Body of pancreas (tissue), 4 donors: ENCODE data around the gene IL4I1.

Experiments used
- CTCF ChIP-seq, 7 experiments: fragments of 450-650 bp in 4 of 7; fragments of 200-600 bp in 3 of 7; sonication (generic) in 3 of 7; IDR thresholded peaks; one replicate each; pipeline ENCODE4 v1.5.1; 2016 to 2019; ENCODE audit warnings: antibody characterized with exemption in 7 of 7
- POLR2A ChIP-seq, 3 donors: fragments of 450-650 bp; IDR thresholded peaks; one replicate each; pipeline ENCODE4 v1.6.1; 2016; ENCODE audit warnings: antibody characterized with exemption in 3 of 3, mild to moderate bottlenecking in 2 of 3

GRCh38 chr19:49923055-49924003 is 26.6 kb upstream of the IL4I1 start:
- TF ChIP-seq POLR2A (IDR thresholded peaks at IDR 0.05) (no peak), CTCF (IDR thresholded peaks at IDR 0.05) (no peak)
